GM12878 (cell line): ENCODE data around the gene ZMYND10. TPM values are rescaled to one million over a fixed set of nuclear protein-coding genes. Genes with fewer than 3 reads are reported as not detected.

Experiments
- ATAC-seq: fragments of 200-7000 bp; cut with Tn5 transposase; 3 replicates; pipeline ENCODE4 v1.9.1; 2020; ENCODE audit warnings: mild to moderate bottlenecking, moderate library complexity
- BruUV-seq: library from RNA; stranded (reverse); fragments of 400-500 nt; replicated peaks from 2 replicates; lab custom pipeline; 2021; lab: Mats Ljungman, UMichigan
- CTCF ChIA-PET: fragments of 300-600 bp; sonication (Branson Sonifier 250); formaldehyde crosslinking; extraction: SDS; loops from one replicate; lab custom pipeline; 2021; ENCODE audit warnings: inconsistent platforms; lab: Yijun Ruan, JAX
- POLR2A ChIA-PET: fragments of 350-600 bp; formaldehyde crosslinking; extraction: SDS; loops from one replicate; lab custom pipeline; 2021; ENCODE audit warnings: inconsistent platforms; lab: Charles Lee
- RAD21 ChIA-PET: fragments of 300-600 bp; sonication (Branson Sonifier 250); formaldehyde crosslinking; loops from one replicate; lab custom pipeline; 2023; ENCODE audit warnings: antibody characterized with exemption; ENCODE audit not compliant: unreplicated experiment; lab: Charles Lee
- SMC1A ChIA-PET: fragments of 300-600 bp; sonication (Branson Sonifier 250); formaldehyde crosslinking; loops from one replicate; lab custom pipeline; 2023; ENCODE audit not compliant: unreplicated experiment, uncharacterized antibody; lab: Charles Lee
- DNase-seq: peaks from one replicate; pipeline ENCODE4 v3.0.0-alpha.2; 2011; ENCODE audit warnings: low read depth, low spot score
- FAIRE-seq: peaks from 3 replicates; lab custom pipeline; 2011; peaks lifted over from hg19 to GRCh38; lab: Jason Lieb, UNC
- H2AFZ ChIP-seq: 2 replicates; pipeline ENCODE4 v1.6.0; 2011; ENCODE audit warnings: low read depth, low read length, control low read depth; ENCODE audit not compliant: control insufficient read depth
- H3K27ac ChIP-seq: 2 replicates; pipeline ENCODE4 v1.5.1; 2011; ENCODE audit warnings: control low read depth; ENCODE audit not compliant: control insufficient read depth, insufficient read depth
- H3K27me3 ChIP-seq, 2 experiments: replicated peaks in 1 of 2; 2 replicates each; pipeline versions ENCODE4 v1.6.0 to v1.6.1; 2011; ENCODE audit warnings: low read length in 1 of 2; ENCODE audit not compliant: control insufficient read depth in 2 of 2, insufficient read depth in 2 of 2
- H3K36me3 ChIP-seq, 2 experiments: 2 replicates each; pipeline ENCODE4 v1.5.1; 2011; ENCODE audit warnings: low read length in 1 of 2; ENCODE audit not compliant: control insufficient read depth in 2 of 2, insufficient read depth in 2 of 2
- H3K4me1 ChIP-seq: 2 replicates; pipeline ENCODE4 v1.6.1; 2011; ENCODE audit warnings: mild to moderate bottlenecking, low read length, moderate library complexity, mixed read lengths; ENCODE audit not compliant: control insufficient read depth, insufficient read depth
- H3K4me2 ChIP-seq: 2 replicates; pipeline ENCODE4 v1.6.0; 2011; ENCODE audit warnings: control low read depth; ENCODE audit not compliant: control insufficient read depth, insufficient read depth
- H3K4me3 ChIP-seq: fragments of 200-600 bp; sonication (generic); 2 replicates; pipeline ENCODE4 v1.5.1; 2016
- H3K79me2 ChIP-seq: 2 replicates; pipeline ENCODE4 v1.6.0; 2011; ENCODE audit warnings: low read length; ENCODE audit not compliant: control insufficient read depth, insufficient read depth
- H3K9ac ChIP-seq: 2 replicates; pipeline ENCODE4 v1.8.0; 2011; ENCODE audit warnings: low read length, control low read depth, mixed read lengths; ENCODE audit not compliant: control insufficient read depth, insufficient read depth
- H3K9me3 ChIP-seq: replicated peaks from 3 replicates; pipeline ENCODE4 v1.5.1; 2011; ENCODE audit warnings: mild to moderate bottlenecking, low read length; ENCODE audit not compliant: control insufficient read depth, insufficient read depth
- H4K20me1 ChIP-seq: 2 replicates; pipeline ENCODE4 v1.6.0; 2011; ENCODE audit not compliant: control insufficient read depth, insufficient read depth
- BACH1 ChIP-seq: fragments of 450-650 bp; IDR thresholded peaks from 2 replicates; pipeline ENCODE4 v1.6.1; 2017; ENCODE audit warnings: mild to moderate bottlenecking, borderline replicate concordance
- CHD2 ChIP-seq: IDR thresholded peaks from 2 replicates; pipeline ENCODE4 v1.6.1; 2011; ENCODE audit warnings: low read depth, low read length, improper control_type of control experiment, borderline replicate concordance
- IKZF1 ChIP-seq: fragments of 450-650 bp; conservative IDR thresholded peaks from 2 replicates; pipeline ENCODE4 v1.6.1; 2017; ENCODE audit warnings: antibody characterized with exemption, mild to moderate bottlenecking
- IRF5 ChIP-seq: fragments of 450-650 bp; IDR thresholded peaks from 2 replicates; pipeline ENCODE4 v1.6.1; 2017; ENCODE audit warnings: borderline replicate concordance
- KLF5 ChIP-seq: fragments of 450-650 bp; IDR thresholded peaks from 2 replicates; pipeline ENCODE4 v1.6.1; 2014; ENCODE audit warnings: mild to moderate bottlenecking; ENCODE audit not compliant: partially characterized antibody
- LARP7 ChIP-seq: fragments of 450-650 bp; IDR thresholded peaks from 2 replicates; pipeline ENCODE4 v1.6.1; 2017; ENCODE audit warnings: mild to moderate bottlenecking
- MTA2 ChIP-seq: fragments of 450-650 bp; IDR thresholded peaks from 2 replicates; pipeline ENCODE4 v1.6.1; 2016; ENCODE audit warnings: low read depth, mild to moderate bottlenecking, moderate library complexity
- PAX5 ChIP-seq: IDR thresholded peaks from 2 replicates; pipeline ENCODE4 v1.6.1; 2011; ENCODE audit warnings: low read depth, low read length, borderline replicate concordance
- POLR2AphosphoS2 ChIP-seq: IDR thresholded peaks from 2 replicates; pipeline ENCODE4 v1.6.1; 2011; ENCODE audit warnings: low read depth, mild to moderate bottlenecking, low read length, improper control_type of control experiment, moderate library complexity
- POU2F2 ChIP-seq: IDR thresholded peaks from 3 replicates; pipeline ENCODE4 v1.6.1; 2011; ENCODE audit warnings: low read depth, mild to moderate bottlenecking, low read length, borderline replicate concordance
- RELB ChIP-seq: fragments of 450-650 bp; IDR thresholded peaks from 2 replicates; pipeline ENCODE4 v1.6.1; 2017; ENCODE audit warnings: low read depth, mild to moderate bottlenecking, moderate library complexity
- SMARCA5 ChIP-seq: fragments of 450-650 bp; IDR thresholded peaks from 2 replicates; pipeline ENCODE4 v1.6.1; 2017; ENCODE audit warnings: mild to moderate bottlenecking
- USF1 ChIP-seq: IDR thresholded peaks from 2 replicates; pipeline ENCODE4 v1.6.1; 2011; ENCODE audit warnings: borderline replicate concordance, low read depth, mild to moderate bottlenecking, moderate library complexity, mixed read lengths, low read length; ENCODE audit not compliant: insufficient read depth; ENCODE audit errors: extremely low read length
- YBX1 ChIP-seq: fragments of 450-650 bp; IDR thresholded peaks from 2 replicates; pipeline ENCODE4 v1.6.1; 2016; ENCODE audit warnings: antibody characterized with exemption
- ZBTB40 ChIP-seq: fragments of 450-650 bp; IDR thresholded peaks from 2 replicates; pipeline ENCODE4 v1.6.1; 2016; ENCODE audit warnings: mild to moderate bottlenecking, moderate library complexity, borderline replicate concordance
- WGBS: methylation state at CpG from one replicate; pipeline ENCODE4 v1.1.6; 2016; ENCODE audit warnings: low lambda C conversion rate; ENCODE audit not compliant: insufficient replicate concordance, insufficient coverage; ENCODE audit errors: missing lambda C conversion rate; 5-methylcytosine and 5-hydroxymethylcytosine counted together
- in situ Hi-C: fragments of 300-500 bp; cut with MboI; formaldehyde crosslinking; loops from 9 replicates; pipeline ENCODE4 v1.14.3; 2018; ENCODE audit warnings: mixed read lengths
- intact Hi-C: fragments of 100-400 bp; cut with micrococcal nuclease; formaldehyde crosslinking; loops from one replicate; pipeline ENCODE4 v1.14.2; 2022; ENCODE audit not compliant: unreplicated experiment
- polyA plus RNA-seq, 11 experiments: library from polyadenylated mRNA; depleted of rRNA in 4 of 11; unstranded in 6 of 11; stranded (reverse) in 5 of 11; fragments of >200 nt; fragmentation: Nextera tagmentation in 4 of 11; fragmentation: Illumina TruSeq in 1 of 11; extraction: Ambion mirVana in 4 of 11; extraction: Trizol in 1 of 11; gene quantifications; 1 replicate in 1 of 11; 2 replicates in 10 of 11; pipeline versions ENCODE4 v1.2.1 to v1.2.3, GENCODE V29; 2011 to 2016; ENCODE audit warnings: inconsistent platforms in 2 of 11, missing spikeins in 2 of 11, low read depth in 1 of 11
- total RNA-seq, 4 experiments: library from RNA; depleted of rRNA in 3 of 4; stranded (reverse); fragments of >200 nt in 3 of 4; fragmentation: Illumina TruSeq in 1 of 4; extraction: Trizol in 1 of 4; gene quantifications; 2 replicates each; pipeline versions ENCODE4 v1.2.1 to v1.2.3, GENCODE V29; 2013 to 2021

ZMYND10 gene
- total and polyA plus RNA-seq, 10 of the 15 experiments (the other 5 are each of a cell fraction or from before 2014, with no cell fraction given): 0.11 to 1.0 (median 0.37) TPM

GRCh38 chr3:50318163-50318562, 27.4 kb downstream of the ZMYND10 start (continued):
- TF ChIP-seq BACH1 (no peak), IRF5 (no peak)
- TF ChIP-seq, all 136 proteins: peak for 0

- Histone ChIP-seq H3K27me3 (no peaks in the 10 kb centered on the region), H2AFZ (no peak overlapping the region), H3K9me3 (no peaks in the 10 kb centered on the region), H3K4me2 (no peak overlapping the region), H3K4me1 (peaks cover 22% of the 10 kb centered on the region), H3K9ac (no peak overlapping the region), H3K4me3 (no peak overlapping the region), H3K79me2 (peaks cover 5% of the 10 kb centered on the region), H3K27ac (no peak overlapping the region), H4K20me1 (no peaks in the 10 kb centered on the region), H3K36me3 (peaks cover 0 to 2% of the 10 kb centered on the region in 2 experiments; a peak in 1 of 4 replicates)
- SMC1A ChIA-PET: interaction anchor here (0.7 to 1.3 kb wide), 3 partner anchors 18 to 44 kb away, joined by 3 to 4 read pairs (median 3); no protein-coding TSS in a partner anchor
- ATAC-seq (no peak), FAIRE-seq (no peak), DNase-seq (no peak)
- RAD21 ChIA-PET: interaction anchor here (0.9 kb wide), 1 partner anchor 18 kb away, joined by 3 read pairs; the partner anchor contains the start of genes HYAL3 and NAA80
- CTCF ChIA-PET: interaction anchor here (0.5 to 1.5 kb wide), 2 partner anchors 11 to 70 kb away, joined by 3 to 4 read pairs; partner anchors contain the start of gene TUSC2
- in situ Hi-C loops: no loop called here
- WGBS: 58% methylated on average over 6 of the region's 6 CpGs
- intact Hi-C loops: no loop called here
- POLR2A ChIA-PET: interaction anchor here (0.6 to 1.6 kb wide), 3 partner anchors 18 to 322 kb away, joined by 3 to 7 read pairs (median 4); partner anchors contain the start of genes HYAL3 and NAA80
- no TSS peak for BruUV-seq
- no peak for TF ChIP-seq RELB
- TF ChIP-seq SMARCA5: no peak
- TF ChIP-seq ZBTB40: no peak
- TF ChIP-seq POU2F2: no peak
- TF ChIP-seq LARP7: no peak
- no peak for TF ChIP-seq MTA2
- TF ChIP-seq USF1: no peak
- no peak for TF ChIP-seq PAX5
- no peak for TF ChIP-seq IKZF1
- no peak for TF ChIP-seq YBX1
- TF ChIP-seq CHD2: no peak
- TF ChIP-seq POLR2AphosphoS2: no peak
- TF ChIP-seq KLF5: no peak
These were observed 28.2 kb downstream of the ZMYND10 start for GRCh38 chr3:50317300-50317699.
